Smooth muscle cell (in vitro differentiated cells): ENCODE measurements around the gene LRIG3. TPM values are rescaled to one million over a fixed set of nuclear protein-coding genes. Genes with fewer than 3 reads are reported as not detected.

Source experiments
- DNase-seq: peaks from one replicate; lab custom pipeline; 2025; ENCODE audit not compliant: unreplicated experiment; lab: John Stamatoyannopoulos, UW
- H2AFZ ChIP-seq: fragments of 200-600 bp; sonication (generic); 2 replicates; pipeline ENCODE4 v1.6.0; 2016; ENCODE audit warnings: antibody characterized with exemption, low read depth, mild to moderate bottlenecking
- H3F3A ChIP-seq: fragments of 200-600 bp; sonication (generic); 2 replicates; pipeline ENCODE4 v1.6.0; 2017; ENCODE audit warnings: antibody characterized with exemption, low read depth
- H3K27ac ChIP-seq: fragments of 200-600 bp; sonication (generic); 2 replicates; pipeline ENCODE4 v1.5.1; 2016; ENCODE audit warnings: low read depth, mild to moderate bottlenecking
- H3K27me3 ChIP-seq: fragments of 200-600 bp; sonication (generic); 2 replicates; pipeline ENCODE4 v1.6.1; 2016; ENCODE audit warnings: low read depth, mild to moderate bottlenecking
- H3K36me3 ChIP-seq: fragments of 200-600 bp; sonication (generic); 2 replicates; pipeline ENCODE4 v1.5.1; 2016; ENCODE audit warnings: low read depth
- H3K4me1 ChIP-seq: fragments of 200-600 bp; sonication (generic); 2 replicates; pipeline ENCODE4 v1.5.1; 2016; ENCODE audit warnings: low read depth
- H3K4me2 ChIP-seq: fragments of 200-600 bp; sonication (generic); 2 replicates; pipeline ENCODE4 v1.6.0; 2016; ENCODE audit warnings: mild to moderate bottlenecking
- H3K4me3 ChIP-seq: fragments of 200-600 bp; sonication (generic); 2 replicates; pipeline ENCODE4 v1.5.1; 2016; ENCODE audit warnings: mild to moderate bottlenecking
- H3K79me2 ChIP-seq: fragments of 200-600 bp; sonication (generic); 2 replicates; pipeline ENCODE4 v1.6.0; 2016; ENCODE audit warnings: low read depth, mild to moderate bottlenecking
- H3K9ac ChIP-seq: fragments of 200-600 bp; sonication (generic); 2 replicates; pipeline ENCODE4 v1.6.0; 2016; ENCODE audit warnings: low read depth
- H3K9me3 ChIP-seq: fragments of 200-600 bp; sonication (generic); replicated peaks from 2 replicates; pipeline ENCODE4 v1.5.1; 2016; ENCODE audit warnings: low read depth
- H4K20me1 ChIP-seq: fragments of 200-600 bp; sonication (generic); 2 replicates; pipeline ENCODE4 v1.6.0; 2016; ENCODE audit warnings: low read depth
- WGBS: methylation state at CpG from one replicate; pipeline ENCODE4 v1.1.7; 2016; ENCODE audit warnings: low lambda C conversion rate; 5-methylcytosine and 5-hydroxymethylcytosine counted together
- polyA plus RNA-seq: library from polyadenylated mRNA; unstranded; fragments of >200 nt; fragmentation: Nextera tagmentation; extraction: Ambion mirVana; gene quantifications from 2 replicates; pipeline ENCODE4 v1.2.1, GENCODE V29; 2016
- total RNA-seq: library from RNA; depleted of rRNA; stranded (reverse); fragments of >200 nt; gene quantifications from 2 replicates; pipeline ENCODE4 v1.2.3, GENCODE V29; 2014
- TF ChIP-seq, protein P1 (sequence below): fragments of 200-600 bp; sonication (generic); IDR thresholded peaks from 2 replicates; pipeline ENCODE4 v1.5.1; 2017; ENCODE audit warnings: borderline replicate concordance, mild to moderate bottlenecking, antibody characterized with exemption; ENCODE audit not compliant: insufficient read depth, poor library complexity, severe bottlenecking

The LRIG3 gene
- total and polyA plus RNA-seq, 2 experiments from 2014 or later, result 6.7 to 22.4 TPM

DNA sequence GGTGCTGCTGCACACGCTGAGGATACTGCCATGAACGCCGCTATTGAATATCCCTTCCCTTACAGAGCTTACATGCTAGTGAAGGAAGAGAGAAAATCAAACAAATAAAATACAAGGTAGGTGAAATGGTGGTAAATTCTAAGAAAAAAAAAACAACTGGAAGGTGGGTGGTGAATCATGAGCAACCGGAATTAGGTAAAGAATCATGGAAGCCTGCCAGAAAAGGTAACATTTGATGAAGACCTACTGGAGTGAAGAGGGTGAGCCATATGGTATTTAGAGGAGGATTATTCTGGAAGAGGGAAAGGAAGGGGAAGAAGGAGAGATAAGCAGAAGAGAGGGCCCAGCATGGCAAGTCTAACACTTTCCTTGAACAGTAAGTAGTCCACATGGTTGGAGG lies 76.1 kb downstream of the LRIG3 start:
- no peak for DNase-seq
- H3K79me2 ChIP-seq, result no peaks in the 10 kb centered on the region
- H3K4me3 ChIP-seq, result no peak overlapping the region
- H3K27me3 ChIP-seq, result no peaks in the 10 kb centered on the region
- no peak overlapping the region for H3K4me2 ChIP-seq
- no peaks in the 10 kb centered on the region for H4K20me1 ChIP-seq
- no peaks in the 10 kb centered on the region for H3K4me1 ChIP-seq
- TF ChIP-seq, protein P1, sequence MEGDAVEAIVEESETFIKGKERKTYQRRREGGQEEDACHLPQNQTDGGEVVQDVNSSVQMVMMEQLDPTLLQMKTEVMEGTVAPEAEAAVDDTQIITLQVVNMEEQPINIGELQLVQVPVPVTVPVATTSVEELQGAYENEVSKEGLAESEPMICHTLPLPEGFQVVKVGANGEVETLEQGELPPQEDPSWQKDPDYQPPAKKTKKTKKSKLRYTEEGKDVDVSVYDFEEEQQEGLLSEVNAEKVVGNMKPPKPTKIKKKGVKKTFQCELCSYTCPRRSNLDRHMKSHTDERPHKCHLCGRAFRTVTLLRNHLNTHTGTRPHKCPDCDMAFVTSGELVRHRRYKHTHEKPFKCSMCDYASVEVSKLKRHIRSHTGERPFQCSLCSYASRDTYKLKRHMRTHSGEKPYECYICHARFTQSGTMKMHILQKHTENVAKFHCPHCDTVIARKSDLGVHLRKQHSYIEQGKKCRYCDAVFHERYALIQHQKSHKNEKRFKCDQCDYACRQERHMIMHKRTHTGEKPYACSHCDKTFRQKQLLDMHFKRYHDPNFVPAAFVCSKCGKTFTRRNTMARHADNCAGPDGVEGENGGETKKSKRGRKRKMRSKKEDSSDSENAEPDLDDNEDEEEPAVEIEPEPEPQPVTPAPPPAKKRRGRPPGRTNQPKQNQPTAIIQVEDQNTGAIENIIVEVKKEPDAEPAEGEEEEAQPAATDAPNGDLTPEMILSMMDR, result no peak
- no peak overlapping the region for H2AFZ ChIP-seq
- H3K9me3 ChIP-seq, result no peaks in the 10 kb centered on the region
- no peaks in the 10 kb centered on the region for H3F3A ChIP-seq
- no peak overlapping the region for H3K9ac ChIP-seq
- WGBS, result 88% methylated on average over 4 of the region's 4 CpGs
- no peaks in the 10 kb centered on the region for H3K36me3 ChIP-seq
- H3K27ac ChIP-seq, result no peak overlapping the region

DNA sequence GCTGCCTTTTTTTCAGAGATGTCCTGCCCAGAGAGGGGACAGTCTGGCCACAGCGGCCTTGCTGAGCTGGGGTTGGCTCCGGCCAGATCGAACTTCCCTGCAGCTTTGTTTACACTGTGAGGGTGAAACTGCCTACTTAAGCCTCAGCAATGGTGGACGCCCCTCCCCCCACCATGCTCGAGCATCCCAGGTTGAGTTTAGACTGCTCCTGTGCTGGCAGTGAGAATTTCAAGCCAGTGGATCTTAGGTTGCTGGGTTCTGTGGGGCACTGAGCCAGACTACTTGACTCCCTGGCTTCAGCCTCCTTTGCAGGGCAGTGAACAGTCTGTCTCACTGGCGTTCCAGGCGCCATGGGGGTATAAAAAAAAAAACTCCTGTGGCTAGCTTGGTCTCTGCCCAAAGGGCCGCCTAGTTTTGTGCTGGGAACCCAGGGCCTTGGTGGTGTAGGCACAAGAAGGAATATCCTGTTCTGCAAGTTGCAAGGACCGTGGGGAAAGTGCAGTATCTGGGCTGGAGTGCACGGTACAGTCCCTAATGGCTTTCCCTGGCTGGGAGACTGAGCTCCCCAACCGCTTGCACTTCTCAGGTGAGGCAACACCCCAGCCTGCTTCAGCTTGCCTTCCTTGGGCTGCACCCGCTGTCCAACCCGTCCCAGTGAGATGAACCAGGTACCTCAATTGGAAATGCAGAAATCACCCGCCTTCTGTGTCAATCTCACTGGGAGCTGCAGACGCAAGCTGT lies 79.1 kb downstream of the LRIG3 start:
- Histone ChIP-seq H2AFZ (no peak overlapping the region), H3K9ac (no peak overlapping the region), H3K4me2 (no peak overlapping the region), H3K27ac (no peak overlapping the region), H3K4me3 (no peak overlapping the region), H3K79me2 (no peaks in the 10 kb centered on the region), H3F3A (no peaks in the 10 kb centered on the region), H3K4me1 (no peaks in the 10 kb centered on the region), H3K9me3 (no peaks in the 10 kb centered on the region), H3K27me3 (no peaks in the 10 kb centered on the region), H3K36me3 (no peaks in the 10 kb centered on the region), H4K20me1 (no peaks in the 10 kb centered on the region)
- TF ChIP-seq, protein P1, result no peak
- DNase-seq, result no peak
- WGBS, result 74% methylated on average over 15 of the region's 15 CpGs

DNA sequence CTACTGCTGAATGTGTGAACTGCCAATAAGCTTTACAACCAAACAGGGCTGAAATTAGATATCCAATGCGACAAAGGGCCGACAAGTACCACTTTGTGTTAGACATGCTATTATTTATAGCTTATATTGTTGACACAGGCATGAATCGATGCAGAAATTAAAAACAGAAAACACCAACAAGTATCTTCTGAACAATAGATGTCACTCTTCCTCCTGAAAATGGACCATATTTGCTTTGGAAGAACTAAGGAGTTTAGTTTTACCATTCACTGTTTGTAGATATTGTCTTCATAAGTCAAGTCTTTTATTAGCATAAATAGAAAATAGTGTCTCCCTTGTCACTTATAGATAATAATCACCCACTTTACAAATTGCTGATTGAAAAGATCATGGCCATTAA lies 86.5 kb downstream of the LRIG3 start:
- no peaks in the 10 kb centered on the region for H3K27me3 ChIP-seq
- no peak for DNase-seq
- no peak overlapping the region for H3K27ac ChIP-seq
- H2AFZ ChIP-seq, result no peak overlapping the region
- no peaks in the 10 kb centered on the region for H3K79me2 ChIP-seq
- H3K4me2 ChIP-seq, result no peak overlapping the region
- no peaks in the 10 kb centered on the region for H3K36me3 ChIP-seq
- TF ChIP-seq, protein P1, result no peak
- 75% methylated on average over 3 of the region's 3 CpGs for whole genome bisulfite sequencing
- no peaks in the 10 kb centered on the region for H3K9me3 ChIP-seq
- H3K4me1 ChIP-seq, result no peaks in the 10 kb centered on the region
- no peaks in the 10 kb centered on the region for H3F3A ChIP-seq
- H3K4me3 ChIP-seq, result no peak overlapping the region
- H4K20me1 ChIP-seq, result no peaks in the 10 kb centered on the region
- no peak overlapping the region for H3K9ac ChIP-seq

DNA sequence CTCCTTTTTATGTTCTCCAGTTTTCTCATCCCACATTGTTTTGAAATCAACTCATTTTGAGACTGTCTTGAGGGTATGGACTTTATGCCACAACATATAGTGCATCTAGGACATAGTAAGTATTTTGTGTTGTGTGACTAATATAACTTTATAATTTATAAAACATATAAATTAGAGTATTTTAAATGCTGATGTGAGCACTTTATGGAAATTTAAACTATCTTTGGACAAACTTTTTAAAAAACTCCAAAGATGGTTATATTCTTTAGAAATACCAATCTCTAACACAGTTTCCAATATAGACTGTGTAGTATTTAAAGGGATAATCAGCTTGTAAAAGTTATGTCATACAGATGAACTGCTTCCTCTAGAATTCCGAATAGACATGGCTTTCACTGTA lies 87.4 kb downstream of the LRIG3 start:
- no peak overlapping the region for H3K9ac ChIP-seq
- no peak overlapping the region for H3K27ac ChIP-seq
- H3K9me3 ChIP-seq, result no peaks in the 10 kb centered on the region
- no peaks in the 10 kb centered on the region for H3K27me3 ChIP-seq
- WGBS, result 63% methylated on average over 1 of the region's 1 CpG
- H3K4me1 ChIP-seq, result no peaks in the 10 kb centered on the region
- DNase-seq, result no peak
- no peak overlapping the region for H3K4me2 ChIP-seq
- H3K4me3 ChIP-seq, result no peak overlapping the region
- no peak overlapping the region for H2AFZ ChIP-seq
- no peaks in the 10 kb centered on the region for H3F3A ChIP-seq
- no peaks in the 10 kb centered on the region for H4K20me1 ChIP-seq
- TF ChIP-seq, protein P1, result no peak
- H3K79me2 ChIP-seq, result no peaks in the 10 kb centered on the region
- no peaks in the 10 kb centered on the region for H3K36me3 ChIP-seq
